ENCODE measurements around the gene WDR27. TPM values are rescaled to one million over a fixed set of nuclear protein-coding genes. Genes with fewer than 3 reads are reported as not detected.

Gene WDR27
- polyA plus RNA-seq, result 8.6 TPM

DNA sequence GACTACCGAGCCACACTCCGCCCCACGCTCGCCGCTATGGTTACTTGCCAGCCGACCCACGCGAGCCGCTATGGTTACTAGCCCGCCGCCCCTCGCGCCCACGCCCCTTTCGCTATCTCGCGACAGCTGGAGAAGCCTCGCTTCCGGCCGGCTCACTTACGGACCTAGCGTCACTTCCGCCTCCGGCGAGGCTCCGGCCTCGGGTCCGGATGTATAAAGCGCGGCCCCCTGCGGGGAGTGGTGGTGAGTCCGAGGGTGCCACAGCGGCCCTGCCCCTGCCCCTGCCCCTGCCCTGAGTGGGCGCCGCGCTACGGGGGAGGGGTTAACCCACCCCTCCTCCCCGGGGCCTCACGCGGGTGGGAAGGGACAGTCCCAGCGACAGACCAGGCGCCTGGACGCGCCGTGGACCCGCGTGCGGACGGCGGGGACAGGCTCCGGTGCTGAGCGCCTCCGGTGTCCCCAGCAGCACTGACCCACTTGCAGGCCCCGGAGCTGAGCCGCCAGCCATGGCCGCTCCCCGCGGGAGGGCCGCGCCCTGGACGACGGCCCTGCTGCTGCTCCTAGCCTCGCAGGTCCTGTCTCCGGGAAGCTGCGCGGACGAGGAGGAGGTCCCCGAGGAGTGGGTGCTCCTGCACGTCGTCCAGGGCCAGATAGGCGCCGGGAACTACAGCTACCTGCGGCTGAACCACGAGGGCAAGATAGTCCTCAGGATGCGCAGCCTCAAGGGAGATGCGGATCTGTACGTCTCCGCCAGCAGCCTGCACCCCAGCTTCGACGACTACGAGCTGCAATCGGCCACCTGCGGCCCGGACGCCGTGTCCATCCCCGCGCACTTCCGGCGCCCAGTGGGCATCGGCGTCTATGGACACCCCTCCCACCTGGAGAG lies at the start of gene WDR27, which contains the start of gene C6orf120:
Gene WDR27 (minus strand): TSS at position 76 of the 886 bp plus-strand sequence. CDS start 13,024 bp downstream, outside the sequence.
Gene C6orf120 (plus strand): TSS at position 173 of the 886 bp plus-strand sequence. CDS start 334 bp downstream, at position 507.
- Mint-ChIP-seq H3K36me3 (no peaks in the 10 kb centered on the region), H3K27me3 (no peaks in the 10 kb centered on the region), H3K4me3 (peak within 1 kb of the TSS; percentile 89 to 98 (median 95)), H3K9me3 (no peaks in the 10 kb centered on the region), H3K4me1 (peaks cover 32 to 41% (median 36%) of the 10 kb centered on the region in 3 donors), H3K27ac (peak within 1 kb of the TSS; percentile 89 to 94 (median 94))

DNA sequence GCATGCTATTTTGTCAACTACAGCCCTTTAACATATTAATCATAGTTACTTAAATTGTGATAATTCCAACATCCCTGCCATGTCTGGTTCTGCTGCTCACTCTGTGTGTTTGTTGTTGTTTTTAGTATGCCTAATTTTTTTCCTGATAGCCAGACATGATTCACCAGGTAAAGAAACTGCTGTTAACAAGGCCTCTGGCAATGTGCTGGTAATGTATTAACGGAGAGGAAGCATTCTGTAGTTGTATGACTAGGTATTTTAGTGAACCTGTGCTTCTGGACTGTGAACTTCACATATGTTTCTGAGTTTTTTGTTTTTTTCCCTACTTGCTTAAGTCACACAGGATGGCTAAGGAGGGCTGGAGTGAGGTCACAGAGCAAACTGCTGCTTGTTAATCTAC lies 44.7 kb upstream of the WDR27 start:
- Mint-ChIP-seq H3K27me3 (no peaks in the 10 kb centered on the region), H3K4me3 (no peak overlapping the region), H3K9me3 (peaks cover 0 to 5% (median 2%) of the 10 kb centered on the region in 3 donors), H3K27ac (peak overlapping the region in 1 of 3 donors; percentile 39), H3K36me3 (peaks cover 8% of the 10 kb centered on the region), H3K4me1 (peaks cover 3 to 9% (median 8%) of the 10 kb centered on the region in 3 donors)

DNA sequence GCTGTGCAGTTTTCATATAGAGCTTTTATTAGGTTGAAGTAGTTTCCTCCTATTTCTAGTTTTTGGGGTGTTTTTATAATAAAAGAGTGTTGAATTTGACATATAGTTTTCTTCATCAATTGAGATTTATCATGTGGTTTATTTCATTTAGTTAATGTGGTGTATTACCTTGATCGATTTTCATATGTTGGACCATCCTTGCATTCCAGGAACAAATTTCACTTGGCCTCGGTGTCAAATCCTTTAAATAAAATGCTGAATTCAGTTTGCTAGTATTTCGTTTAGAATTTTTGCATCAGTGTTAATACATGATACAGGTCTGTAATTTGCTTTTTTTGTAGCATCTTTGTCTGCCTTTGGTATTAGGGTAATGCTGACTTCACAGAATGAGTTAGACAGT lies 43.6 kb upstream of the WDR27 start:
- Mint-ChIP-seq H3K4me3 (no peak overlapping the region), H3K27ac (no peak overlapping the region), H3K36me3 (peaks cover 6% of the 10 kb centered on the region), H3K9me3 (peaks cover 0 to 5% (median 2%) of the 10 kb centered on the region in 3 donors), H3K27me3 (no peaks in the 10 kb centered on the region), H3K4me1 (peaks cover 3 to 8% (median 5%) of the 10 kb centered on the region in 3 donors)

DNA sequence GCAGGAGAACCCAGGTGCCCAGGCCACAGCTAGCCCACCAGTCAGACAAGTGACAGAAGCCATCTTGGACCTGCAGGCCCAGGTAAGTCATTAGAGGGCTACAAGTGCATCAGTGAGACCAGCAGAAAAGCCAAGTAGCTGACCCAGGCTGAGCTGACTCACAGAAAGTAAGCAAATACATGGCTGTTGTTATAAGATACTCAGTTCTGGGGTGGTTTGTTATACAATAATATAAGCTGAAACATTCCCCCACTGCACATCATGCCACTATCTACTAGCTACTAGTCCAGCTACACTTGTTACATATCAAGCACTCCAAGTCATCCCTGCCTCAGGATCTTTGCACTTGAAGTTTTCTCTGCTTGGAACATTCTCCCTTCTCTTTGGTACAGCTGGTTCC lies 39.5 kb upstream of the WDR27 start:
- Mint-ChIP-seq H3K9me3 (no peaks in the 10 kb centered on the region), H3K36me3 (no peaks in the 10 kb centered on the region), H3K27ac (no peak overlapping the region), H3K4me3 (no peak overlapping the region), H3K27me3 (peaks cover 5% of the 10 kb centered on the region), H3K4me1 (no peaks in the 10 kb centered on the region)

DNA sequence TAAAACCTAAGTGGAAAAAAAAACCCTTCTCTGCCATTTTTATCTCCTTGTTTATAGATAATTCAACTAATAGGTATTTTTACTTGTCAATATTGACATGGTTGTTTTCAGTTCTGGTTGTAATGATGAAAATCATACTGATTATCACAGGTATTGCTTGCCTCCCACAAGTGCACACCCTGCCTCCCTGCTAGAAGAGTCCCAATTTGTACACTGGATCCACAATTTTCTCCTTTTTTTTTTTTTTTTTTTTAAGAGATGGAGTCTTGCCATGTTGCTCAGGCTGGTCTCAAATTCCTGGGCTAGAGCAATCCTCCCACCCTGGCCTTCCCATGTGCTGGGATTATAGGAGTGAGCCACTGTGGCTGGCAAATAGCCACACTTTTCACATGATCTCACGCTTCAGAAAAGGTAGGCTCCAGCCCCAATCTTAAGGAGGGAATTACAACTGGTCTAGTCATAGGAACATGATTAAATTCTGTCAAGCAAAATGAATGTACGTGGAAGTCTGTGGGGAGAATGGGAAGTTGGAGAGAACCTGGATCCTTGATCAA lies 37.2 kb upstream of the WDR27 start:
- H3K36me3 Mint-ChIP-seq, result no peaks in the 10 kb centered on the region
- H3K27ac Mint-ChIP-seq, result no peak overlapping the region
- H3K4me3 Mint-ChIP-seq, result no peak overlapping the region

DNA sequence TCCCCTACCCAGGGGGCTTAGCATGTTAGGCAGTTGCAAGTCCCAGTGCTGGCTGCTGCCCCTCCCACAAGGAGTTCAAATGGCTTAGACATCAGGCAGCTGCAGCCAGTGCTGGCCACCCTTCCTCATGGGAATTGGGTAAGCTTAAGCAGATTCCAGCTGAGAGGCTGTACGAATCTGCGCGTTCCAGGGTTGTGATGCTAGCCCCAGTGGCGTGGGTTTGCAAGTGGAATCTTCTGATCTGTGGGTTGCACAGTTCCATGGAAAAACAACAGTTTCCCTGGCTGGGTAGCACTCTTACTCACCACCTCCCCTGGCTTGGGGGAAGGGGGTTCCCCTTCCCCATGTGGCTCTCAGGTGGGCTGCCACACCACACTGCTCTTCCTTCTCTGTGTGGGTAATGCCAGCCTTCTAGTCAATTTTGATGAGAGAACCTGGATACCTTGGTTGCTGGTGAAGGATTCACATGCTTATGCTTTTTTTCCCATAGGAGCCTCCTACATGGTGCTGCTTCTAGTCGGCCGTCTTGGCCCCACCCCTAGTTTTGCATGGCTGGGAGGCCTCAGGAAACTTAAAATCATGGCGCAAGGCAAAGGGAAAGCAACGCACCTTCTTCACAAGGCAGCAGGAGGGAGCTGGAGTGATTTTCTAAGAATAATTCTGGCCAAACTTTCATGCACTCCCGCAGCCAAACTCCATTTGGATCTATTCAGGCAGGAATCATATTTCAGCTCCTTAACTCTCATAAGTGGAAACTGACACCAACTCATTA lies 36.6 kb upstream of the WDR27 start:
- H3K4me3 Mint-ChIP-seq, result no peak overlapping the region
- H3K27me3 Mint-ChIP-seq, result peaks cover 5% of the 10 kb centered on the region
- no peak overlapping the region for H3K27ac Mint-ChIP-seq
- H3K9me3 Mint-ChIP-seq, result no peaks in the 10 kb centered on the region
- no peaks in the 10 kb centered on the region for H3K36me3 Mint-ChIP-seq
- H3K4me1 Mint-ChIP-seq, result no peaks in the 10 kb centered on the region

More for the DNA sequence above, 37.2 kb upstream of the WDR27 start:
- Mint-ChIP-seq H3K9me3 (no peaks in the 10 kb centered on the region), H3K4me1 (no peaks in the 10 kb centered on the region), H3K27me3 (peaks cover 5% of the 10 kb centered on the region)

DNA sequence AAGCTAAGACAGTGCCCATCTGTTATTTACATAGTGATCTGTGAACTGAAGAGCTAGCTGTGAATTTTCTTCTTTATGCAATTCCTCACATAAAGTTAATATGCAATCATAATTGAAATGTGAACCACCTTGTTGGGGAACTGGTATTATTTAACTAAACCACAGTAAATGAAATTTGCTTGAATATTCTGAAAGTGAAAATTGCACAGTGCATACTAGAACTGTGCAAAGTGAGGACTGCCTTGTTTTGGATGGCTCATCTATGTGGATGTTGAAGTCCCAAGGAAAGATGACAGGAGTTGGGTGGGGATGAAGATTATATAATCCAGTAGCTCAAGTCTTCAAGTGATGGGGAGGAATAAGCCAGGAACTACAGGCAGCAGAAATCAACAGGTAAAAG lies 28.1 kb upstream of the WDR27 start:
- no peak overlapping the region for H3K27ac Mint-ChIP-seq
- H3K9me3 Mint-ChIP-seq, result no peaks in the 10 kb centered on the region

DNA sequence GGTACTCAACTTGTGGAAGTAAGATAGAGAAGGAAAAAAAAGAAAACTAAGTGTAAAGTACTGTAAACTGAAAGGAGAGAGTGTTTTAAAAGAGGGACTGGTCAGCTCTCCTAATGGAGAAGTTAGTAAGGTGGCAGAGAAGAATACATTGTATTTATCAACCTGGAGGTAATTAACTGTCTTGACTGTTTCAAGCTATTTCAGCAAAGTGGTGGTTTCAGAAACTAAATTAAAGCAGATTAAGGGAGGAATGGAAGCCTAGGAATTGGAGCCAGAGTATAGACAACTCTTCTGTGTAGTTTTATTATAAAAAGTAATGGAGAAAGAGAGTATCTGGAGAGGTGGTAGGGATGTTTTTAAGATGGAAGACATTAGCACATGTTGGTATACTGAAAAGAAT lies 25.1 kb upstream of the WDR27 start:
- Mint-ChIP-seq H3K27ac (peak overlapping the region in 1 of 3 donors; percentile 54), H3K4me1 (peaks cover 4 to 16% (median 14%) of the 10 kb centered on the region in 3 donors), H3K27me3 (no peaks in the 10 kb centered on the region), H3K4me3 (peak overlapping the region in 1 of 4 donors; percentile 81), H3K36me3 (no peaks in the 10 kb centered on the region), H3K9me3 (no peaks in the 10 kb centered on the region)

More for the DNA sequence above, 28.1 kb upstream of the WDR27 start:
- no peaks in the 10 kb centered on the region for H3K27me3 Mint-ChIP-seq
- H3K4me1 Mint-ChIP-seq, result peaks cover 2 to 6% (median 4%) of the 10 kb centered on the region in 3 donors
- H3K36me3 Mint-ChIP-seq, result peaks cover 2% of the 10 kb centered on the region
- no peak overlapping the region for H3K4me3 Mint-ChIP-seq

DNA sequence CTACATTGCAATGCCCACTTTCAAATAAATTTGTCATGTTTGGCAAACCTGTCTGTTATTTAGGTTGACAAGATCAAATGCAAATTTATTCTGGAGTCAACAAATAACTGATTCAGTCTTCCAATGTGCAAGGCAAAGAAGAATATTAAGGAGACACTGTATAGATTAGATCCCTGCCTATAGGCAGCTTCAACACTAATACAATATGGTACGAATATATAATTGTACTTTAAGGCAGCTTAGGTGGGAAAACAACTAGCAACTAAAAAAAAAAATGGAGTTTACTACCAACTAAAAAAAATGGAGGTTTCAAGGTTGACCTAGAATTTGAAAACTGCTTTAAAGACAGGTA lies 24.2 kb upstream of the WDR27 start:
- H3K9me3 Mint-ChIP-seq, result no peaks in the 10 kb centered on the region
- peak overlapping the region; percentile 81 to 94 (median 86) for H3K4me3 Mint-ChIP-seq
- peak overlapping the region in 1 of 3 donors; percentile 54 for H3K27ac Mint-ChIP-seq
- H3K4me1 Mint-ChIP-seq, result peaks cover 7 to 18% (median 16%) of the 10 kb centered on the region in 3 donors
- H3K27me3 Mint-ChIP-seq, result no peaks in the 10 kb centered on the region
- H3K36me3 Mint-ChIP-seq, result no peaks in the 10 kb centered on the region

DNA sequence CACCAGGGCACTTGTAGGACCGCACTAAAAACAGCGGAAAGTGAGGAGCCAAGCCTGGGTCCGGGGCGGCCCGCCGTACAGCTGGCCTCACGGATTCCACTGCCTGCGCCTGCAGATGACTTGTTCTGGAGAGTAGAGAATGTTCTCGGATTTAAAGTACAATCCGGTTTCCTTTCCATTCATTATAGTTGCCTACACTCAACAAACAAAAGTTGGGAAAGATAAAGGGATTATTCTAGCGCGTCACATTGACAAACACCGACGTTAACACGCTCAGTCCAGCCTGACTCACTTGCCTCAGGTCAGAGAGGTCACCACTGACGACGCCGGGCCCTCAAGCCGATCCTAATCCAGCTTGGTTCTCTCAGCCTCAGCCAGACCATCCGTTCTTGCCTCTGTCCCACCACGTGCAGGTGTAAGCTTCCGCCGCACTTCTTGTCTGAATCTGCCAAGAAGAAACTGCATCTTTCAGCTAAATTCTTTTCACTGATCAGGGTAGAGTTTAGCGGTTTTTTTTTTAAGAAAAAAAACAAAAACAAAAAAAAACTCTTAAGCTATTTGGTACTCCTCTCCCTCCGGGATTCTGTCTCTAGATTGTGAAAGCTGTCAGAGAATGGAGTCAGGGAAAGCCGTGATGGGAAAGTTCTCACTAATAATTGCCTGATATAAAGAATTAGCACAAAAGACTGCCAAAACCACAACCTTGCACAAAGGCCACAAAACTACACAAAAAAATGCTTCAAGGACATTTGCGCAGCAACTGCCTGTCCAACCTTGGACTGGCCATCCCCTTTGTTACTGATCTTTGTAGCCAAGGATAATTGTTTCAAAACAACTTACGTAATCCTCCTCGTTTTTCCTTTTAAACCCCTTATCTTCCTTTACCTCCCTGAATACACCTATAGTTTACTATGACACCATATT lies 23.6 kb upstream of the WDR27 start:
- H3K36me3 Mint-ChIP-seq, result no peaks in the 10 kb centered on the region
- H3K27me3 Mint-ChIP-seq, result no peaks in the 10 kb centered on the region
- no peaks in the 10 kb centered on the region for H3K9me3 Mint-ChIP-seq
- peaks cover 7 to 20% (median 17%) of the 10 kb centered on the region in 3 donors for H3K4me1 Mint-ChIP-seq
- H3K27ac Mint-ChIP-seq, result peak overlapping the region in 2 of 3 donors; percentile 54 to 94
- H3K4me3 Mint-ChIP-seq, result peak overlapping the region; percentile 81 to 94 (median 86)

DNA sequence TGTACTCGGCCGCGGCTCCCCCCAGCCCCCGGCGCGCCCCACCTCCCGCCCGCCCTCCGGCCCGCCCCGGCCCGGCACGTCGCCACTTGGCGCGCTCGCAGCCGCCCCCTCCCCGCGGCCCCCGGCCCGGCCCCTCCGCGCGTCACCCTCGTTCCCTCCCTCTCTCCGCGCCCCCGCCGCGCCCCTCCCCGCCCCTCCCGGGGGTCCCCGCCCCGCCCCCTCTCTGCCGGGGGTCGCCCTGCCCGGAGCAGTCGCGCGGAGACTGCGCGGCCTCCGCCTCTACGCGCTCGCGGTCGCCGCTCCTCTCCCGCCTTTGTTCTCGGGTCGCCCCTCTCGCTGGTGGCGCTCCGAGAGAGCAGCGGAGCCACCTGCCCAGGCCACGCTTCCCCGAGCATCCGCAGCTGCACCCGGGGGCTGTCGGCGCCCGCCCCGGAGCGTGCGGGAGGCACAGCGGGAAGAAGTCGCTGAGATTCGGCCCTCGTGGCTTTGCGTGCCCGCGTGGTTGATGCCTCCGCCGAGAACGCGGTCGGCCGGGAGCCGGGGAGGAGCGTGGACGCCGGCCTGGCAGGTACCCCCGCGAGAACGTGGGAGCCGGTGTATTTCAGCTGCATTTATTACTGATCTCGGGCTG lies 22.8 kb upstream of the WDR27 start, which contains the start of gene PHF10:
Gene PHF10 (minus strand): TSS at position 7 of the 631 bp plus-strand sequence. CDS start 569 bp downstream, outside the sequence.
- Mint-ChIP-seq H3K27me3 (no peaks in the 10 kb centered on the region), H3K36me3 (no peaks in the 10 kb centered on the region), H3K9me3 (no peaks in the 10 kb centered on the region), H3K4me1 (peaks cover 11 to 24% (median 21%) of the 10 kb centered on the region in 3 donors), H3K4me3 (peak within 1 kb of the TSS; percentile 92 to 97 (median 95)), H3K27ac (peak within 1 kb of the TSS; percentile 91 to 99 (median 92))

DNA sequence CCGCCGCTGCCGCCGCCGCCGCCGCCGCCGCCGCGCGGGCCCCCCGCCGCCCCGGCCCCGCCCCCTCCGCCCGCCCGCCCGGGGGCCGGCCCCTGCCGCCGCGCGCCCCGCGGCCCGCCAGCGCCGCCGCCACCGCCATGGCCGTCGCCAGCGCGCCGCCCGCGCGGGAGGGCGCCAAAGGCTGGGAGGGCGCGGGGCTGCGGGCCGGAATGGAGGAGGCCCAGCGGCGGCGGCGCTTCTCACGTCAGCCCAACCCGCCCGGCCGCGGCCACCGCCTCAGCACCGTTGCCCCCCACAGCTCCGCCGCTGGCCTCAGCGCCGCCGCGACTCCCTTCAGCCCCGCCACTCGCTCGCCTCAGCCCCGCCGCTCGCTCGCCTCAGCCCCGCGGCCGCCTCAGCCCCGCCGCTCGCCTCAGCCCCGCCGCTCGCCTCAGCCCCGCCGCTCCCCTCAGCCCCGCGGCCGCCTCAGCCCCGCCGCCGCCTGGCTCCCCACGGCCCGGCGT lies 22.2 kb upstream of the WDR27 start:
- H3K36me3 Mint-ChIP-seq, result no peaks in the 10 kb centered on the region
- no peaks in the 10 kb centered on the region for H3K9me3 Mint-ChIP-seq
- H3K4me3 Mint-ChIP-seq, result peak overlapping the region in 3 of 4 donors; percentile 46 to 80 (median 79)
- peak overlapping the region in 1 of 3 donors; percentile 76 for H3K27ac Mint-ChIP-seq
- H3K4me1 Mint-ChIP-seq, result peaks cover 11 to 26% (median 24%) of the 10 kb centered on the region in 3 donors
- H3K27me3 Mint-ChIP-seq, result no peaks in the 10 kb centered on the region

DNA sequence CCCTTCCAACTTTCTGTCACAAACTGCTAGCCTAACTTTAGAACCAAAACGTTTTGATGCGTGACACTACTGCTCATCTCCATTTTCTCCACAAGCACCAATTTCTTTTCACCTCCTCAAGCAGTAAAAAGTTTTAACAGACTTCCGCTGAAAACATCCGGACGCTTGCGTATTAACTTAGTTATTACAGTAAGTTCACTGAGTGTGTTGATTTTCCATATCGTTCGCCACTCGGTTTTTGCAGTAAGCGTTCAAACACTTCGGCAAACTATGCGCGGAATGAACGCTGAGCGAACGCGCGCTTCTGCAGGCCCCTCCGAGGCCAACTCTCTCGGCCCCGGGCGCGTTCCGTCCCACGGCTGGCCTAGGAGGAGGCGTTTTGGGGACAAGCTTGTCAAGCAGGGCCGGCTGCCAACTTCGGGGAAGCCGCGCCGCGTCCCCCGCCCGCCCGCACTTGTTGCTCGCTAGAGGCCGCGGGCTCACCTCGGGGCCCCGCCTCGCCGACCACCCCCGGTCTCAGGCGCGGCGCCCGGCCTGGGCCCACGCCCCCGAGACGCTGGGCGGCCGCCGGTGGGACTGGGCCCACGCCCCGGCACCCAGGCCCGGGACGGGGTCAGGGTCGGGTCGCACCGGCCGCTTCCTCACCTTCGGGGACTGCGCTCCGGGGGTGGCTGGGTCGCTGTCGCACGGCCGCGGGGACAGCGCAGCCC lies 21.5 kb upstream of the WDR27 start:
- Mint-ChIP-seq H3K36me3 (no peaks in the 10 kb centered on the region), H3K9me3 (no peaks in the 10 kb centered on the region), H3K4me3 (peak overlapping the region; percentile 91 to 97 (median 94)), H3K27ac (peak overlapping the region; percentile 91 to 99 (median 92)), H3K4me1 (peaks cover 11 to 27% (median 24%) of the 10 kb centered on the region in 3 donors), H3K27me3 (no peaks in the 10 kb centered on the region)
